OCI-LY1 (cell line): ENCODE results near the gene BASP1.

Source experiments
- H2AFZ ChIP-seq: fragments of 200-600 bp; sonication (generic), shearing (Covaris generic); 2 replicates; pipeline ENCODE4 v1.6.0; 2014; ENCODE audit warnings: antibody characterized with exemption, mild to moderate bottlenecking, low read length
- H3F3A ChIP-seq: fragments of 200-600 bp; sonication (generic), shearing (Covaris generic); 2 replicates; pipeline ENCODE4 v1.6.0; 2014; ENCODE audit warnings: mild to moderate bottlenecking, antibody characterized with exemption, low read length, moderate library complexity; ENCODE audit not compliant: insufficient read depth
- H3K27ac ChIP-seq: fragments of 200-600 bp; sonication (generic); 2 replicates; pipeline ENCODE4 v1.5.1; 2014; ENCODE audit warnings: low read length, mixed run types, mild to moderate bottlenecking, low read depth; ENCODE audit not compliant: poor library complexity, severe bottlenecking
- H3K27me3 ChIP-seq: fragments of 200-600 bp; sonication (generic); 2 replicates; pipeline ENCODE4 v1.6.0; 2014; ENCODE audit warnings: antibody characterized with exemption, mild to moderate bottlenecking, low read length, moderate library complexity; ENCODE audit not compliant: insufficient read depth
- H3K36me3 ChIP-seq: fragments of 200-600 bp; sonication (generic); 2 replicates; pipeline ENCODE4 v1.6.1; 2014; ENCODE audit warnings: mild to moderate bottlenecking, antibody characterized with exemption, low read length, moderate library complexity, mixed read lengths; ENCODE audit not compliant: insufficient read depth
- H3K4me1 ChIP-seq: fragments of 200-600 bp; sonication (generic); 2 replicates; pipeline ENCODE4 v1.5.1; 2014; ENCODE audit warnings: mild to moderate bottlenecking, low read length, moderate library complexity; ENCODE audit not compliant: insufficient read depth, severe bottlenecking
- H3K4me2 ChIP-seq: fragments of 200-600 bp; sonication (generic), shearing (Covaris generic); 2 replicates; pipeline ENCODE4 v1.6.1; 2014; ENCODE audit warnings: low read length
- H3K4me3 ChIP-seq: fragments of 200-600 bp; sonication (generic); 2 replicates; pipeline ENCODE4 v1.5.1; 2014; ENCODE audit warnings: low read length, low read depth, mild to moderate bottlenecking, mixed read lengths; ENCODE audit not compliant: poor library complexity, severe bottlenecking
- H3K79me2 ChIP-seq: fragments of 200-600 bp; shearing (Covaris generic); 2 replicates; pipeline ENCODE4 v1.6.1; 2016; ENCODE audit warnings: mixed run types, low read length, mixed read lengths; ENCODE audit not compliant: insufficient read depth
- H3K9ac ChIP-seq: fragments of 200-600 bp; sonication (generic), shearing (Covaris generic); 2 replicates; pipeline ENCODE4 v1.6.1; 2014; ENCODE audit warnings: mild to moderate bottlenecking, low read length, mixed read lengths
- H3K9me2 ChIP-seq: fragments of 200-600 bp; sonication (generic), shearing (Covaris generic); 2 replicates; pipeline ENCODE4 v1.6.1; 2014; ENCODE audit warnings: low read depth, mild to moderate bottlenecking, low read length, mixed read lengths
- H3K9me3 ChIP-seq: fragments of 200-600 bp; shearing (Covaris generic); 2 replicates; pipeline ENCODE4 v1.6.1; 2014; ENCODE audit warnings: low read length, mixed read lengths
- H4K20me1 ChIP-seq: fragments of 200-600 bp; sonication (generic), shearing (Covaris generic); 2 replicates; pipeline ENCODE4 v1.6.0; 2016; ENCODE audit warnings: mild to moderate bottlenecking, low read length; ENCODE audit not compliant: insufficient read depth
- CTCF ChIP-seq: fragments of 200-600 bp; sonication (generic), shearing (Covaris generic); IDR thresholded peaks from 2 replicates; pipeline ENCODE4 v1.5.1; 2017; ENCODE audit warnings: mild to moderate bottlenecking, antibody characterized with exemption, low read length, moderate library complexity, mixed read lengths
- EZH2 ChIP-seq: fragments of 200-600 bp; sonication (generic), shearing (Covaris generic); IDR thresholded peaks from 2 replicates; pipeline ENCODE4 v1.8.0; 2017; ENCODE audit warnings: borderline replicate concordance, mixed run types, mild to moderate bottlenecking, antibody characterized with exemption, low read length, moderate library complexity, mixed read lengths

BASP1 gene

DNA sequence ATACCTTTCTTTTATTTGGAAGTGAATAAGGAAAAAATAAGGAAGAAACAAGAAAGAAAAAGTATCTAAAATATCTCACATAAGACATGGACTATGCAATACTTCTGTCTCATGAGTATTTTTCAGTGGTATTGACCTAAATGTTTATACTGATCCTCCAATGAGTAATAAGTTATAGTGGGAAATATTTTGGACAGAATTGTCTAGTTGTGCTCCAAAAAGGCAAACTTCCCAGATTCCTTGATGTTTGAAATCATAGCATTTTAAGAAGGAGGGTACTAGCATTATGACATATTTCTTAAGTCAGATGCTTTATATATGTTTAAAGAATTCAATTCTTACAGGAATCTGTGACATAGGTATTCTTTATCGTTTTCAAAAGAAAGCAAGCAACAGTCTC is 34.5 kb upstream of the BASP1 start:
- H3K9me2 ChIP-seq = no peaks in the 10 kb centered on the region
- no peak overlapping the region for H3K4me3 ChIP-seq
- no peaks in the 10 kb centered on the region for H3F3A ChIP-seq
- no peak overlapping the region for H3K27ac ChIP-seq
- no peak for TF ChIP-seq EZH2
- no peak for TF ChIP-seq CTCF
- no peaks in the 10 kb centered on the region for H3K27me3 ChIP-seq
- no peaks in the 10 kb centered on the region for H4K20me1 ChIP-seq
- no peak overlapping the region for H2AFZ ChIP-seq
- H3K36me3 ChIP-seq = no peaks in the 10 kb centered on the region
- no peak overlapping the region for H3K9ac ChIP-seq
- no peak overlapping the region for H3K4me2 ChIP-seq
- no peaks in the 10 kb centered on the region for H3K9me3 ChIP-seq
- no peaks in the 10 kb centered on the region for H3K79me2 ChIP-seq
- H3K4me1 ChIP-seq = no peaks in the 10 kb centered on the region

DNA sequence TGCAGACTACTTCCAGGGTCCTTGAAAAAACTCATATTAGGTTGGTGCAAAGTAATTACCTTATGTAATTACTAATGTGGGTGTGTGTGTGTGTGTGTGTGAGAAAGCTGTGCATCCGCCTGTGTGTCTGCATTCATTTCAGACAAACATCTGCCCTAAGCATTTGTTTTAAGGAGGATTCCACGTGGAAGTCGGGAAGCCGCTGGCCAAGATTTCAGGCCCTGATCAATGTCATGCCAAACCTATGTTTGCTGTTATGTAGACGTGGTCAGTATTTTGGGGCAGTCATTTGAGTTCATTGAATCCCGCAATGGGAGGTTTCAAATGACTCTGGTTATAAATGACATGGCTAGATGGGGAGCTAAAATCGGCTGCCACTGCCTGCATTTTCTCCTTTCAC is 33.6 kb upstream of the BASP1 start:
- H3F3A ChIP-seq = no peaks in the 10 kb centered on the region

DNA sequence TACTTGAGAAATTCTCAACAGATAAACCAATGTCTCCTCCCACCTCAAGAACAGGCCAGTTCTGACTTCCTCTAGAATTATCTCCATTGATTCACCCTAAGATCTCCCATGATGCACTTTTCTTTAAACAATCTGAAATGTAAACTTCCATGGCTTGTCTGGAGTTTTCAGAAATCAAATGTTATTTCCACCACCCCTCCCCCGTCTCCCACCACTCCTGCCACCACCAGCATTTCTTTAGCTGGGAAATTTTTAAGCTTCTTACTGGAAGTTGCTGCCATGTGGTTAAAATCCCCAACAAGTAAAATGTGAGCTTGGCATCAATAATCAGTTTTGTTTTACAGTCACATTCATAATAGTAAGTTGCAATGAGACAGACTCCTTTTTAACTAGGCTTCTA is 32.8 kb upstream of the BASP1 start:
- no peaks in the 10 kb centered on the region for H3K9me2 ChIP-seq
- no peak overlapping the region for H3K4me2 ChIP-seq
- H4K20me1 ChIP-seq = no peaks in the 10 kb centered on the region
- H2AFZ ChIP-seq = no peak overlapping the region
- no peaks in the 10 kb centered on the region for H3K9me3 ChIP-seq
- TF ChIP-seq EZH2 (no peak), CTCF (no peak)
- no peaks in the 10 kb centered on the region for H3K79me2 ChIP-seq
- no peak overlapping the region for H3K9ac ChIP-seq
- H3K27ac ChIP-seq = no peak overlapping the region
- no peaks in the 10 kb centered on the region for H3K27me3 ChIP-seq
- no peaks in the 10 kb centered on the region for H3K4me1 ChIP-seq
- no peaks in the 10 kb centered on the region for H3K36me3 ChIP-seq
- no peaks in the 10 kb centered on the region for H3F3A ChIP-seq
- H3K4me3 ChIP-seq = no peak overlapping the region

More for the DNA sequence above, 33.6 kb upstream of the BASP1 start:
- H3K4me1 ChIP-seq = no peaks in the 10 kb centered on the region
- no peaks in the 10 kb centered on the region for H3K27me3 ChIP-seq
- H3K79me2 ChIP-seq = no peaks in the 10 kb centered on the region
- no peak overlapping the region for H3K4me3 ChIP-seq
- no peak overlapping the region for H3K4me2 ChIP-seq
- H3K9me3 ChIP-seq = no peaks in the 10 kb centered on the region
- no peaks in the 10 kb centered on the region for H4K20me1 ChIP-seq
- no peaks in the 10 kb centered on the region for H3K36me3 ChIP-seq
- H3K9ac ChIP-seq = no peak overlapping the region
- TF ChIP-seq CTCF (no peak), EZH2 (no peak)
- H2AFZ ChIP-seq = no peak overlapping the region
- H3K9me2 ChIP-seq = no peaks in the 10 kb centered on the region
- H3K27ac ChIP-seq = no peak overlapping the region
